Raji (cell line): Measurements from ENCODE around the gene NPR3.

Source experiments
- POLR2A ChIP-seq: IDR thresholded peaks from 2 replicates; pipeline ENCODE4 v1.6.1; 2011; ENCODE audit warnings: low read depth, low read length, control low read depth; ENCODE audit not compliant: insufficient read depth

NPR3 gene

GRCh38 chr5:32710550-32711361, at the start of gene NPR3:
NPR3 (plus strand) TSS chr5:32711321; CDS start chr5:32711777, 456 bp downstream.
- TF ChIP-seq POLR2A: no peak

- TF ChIP-seq POLR2A: no peak
These were observed 46.6 kb upstream of the NPR3 start for GRCh38 chr5:32664523-32664922.

- TF ChIP-seq POLR2A: no peak
These were observed 42.6 kb upstream of the NPR3 start for GRCh38 chr5:32668552-32668951.

- no peak for TF ChIP-seq POLR2A
These were observed 37.8 kb upstream of the NPR3 start for GRCh38 chr5:32673272-32673671.

- TF ChIP-seq POLR2A: no peak
These were observed 34.1 kb upstream of the NPR3 start for GRCh38 chr5:32677023-32677422.

GRCh38 chr5:32678472-32678871, 32.6 kb upstream of the NPR3 start:
- no peak for TF ChIP-seq POLR2A

GRCh38 chr5:32679218-32679617, 31.9 kb upstream of the NPR3 start:
- no peak for TF ChIP-seq POLR2A

- TF ChIP-seq POLR2A: no peak
These were observed 30.9 kb upstream of the NPR3 start for GRCh38 chr5:32680183-32680582.

- no peak for TF ChIP-seq POLR2A
These were observed 28.0 kb upstream of the NPR3 start for GRCh38 chr5:32683125-32683524.

- no peak for TF ChIP-seq POLR2A
These were observed 26.9 kb upstream of the NPR3 start for GRCh38 chr5:32684260-32684659.

- no peak for TF ChIP-seq POLR2A
These were observed 24.2 kb upstream of the NPR3 start for GRCh38 chr5:32686799-32687498.

- no peak for TF ChIP-seq POLR2A
These were observed 23.7 kb upstream of the NPR3 start for GRCh38 chr5:32687499-32687831.

- TF ChIP-seq POLR2A: no peak
These were observed 21.0 kb upstream of the NPR3 start for GRCh38 chr5:32690153-32690552.

- TF ChIP-seq POLR2A: no peak
These were observed 20.5 kb upstream of the NPR3 start for GRCh38 chr5:32690666-32691065.

- no peak for TF ChIP-seq POLR2A
These were observed 18.9 kb upstream of the NPR3 start for GRCh38 chr5:32692036-32692746.

- no peak for TF ChIP-seq POLR2A
These were observed 7.2 kb upstream of the NPR3 start for GRCh38 chr5:32703957-32704356.
